Right cardiac atrium (tissue), 5 donors: ENCODE data around the gene WARS2. TPM values are rescaled to one million over a fixed set of nuclear protein-coding genes. Genes with fewer than 3 reads are reported as not detected.

ENCODE experiments used
- ATAC-seq, 2 donors: fragments of 200-7000 bp; cut with Tn5 transposase; one replicate each; pipeline versions ENCODE4 v1.8.0 to v1.9.1; 2020; ENCODE audit warnings: moderate library complexity in 2 of 2, mild to moderate bottlenecking in 1 of 2
- DNase-seq, 3 donors: peaks; one replicate each; pipeline ENCODE4 v3.0.0-alpha.2; 2020
- H3K27ac ChIP-seq: one replicate; pipeline ENCODE4 v1.5.1; 2013; ENCODE audit warnings: mild to moderate bottlenecking, low read length, control low read depth, moderate library complexity
- H3K27me3 ChIP-seq: one replicate; pipeline ENCODE4 v1.6.1; 2013; ENCODE audit not compliant: control insufficient read depth, insufficient read depth
- H3K4me1 ChIP-seq: one replicate; pipeline ENCODE4 v1.6.1; 2013; ENCODE audit warnings: low read length; ENCODE audit not compliant: control insufficient read depth, insufficient read depth
- H3K4me3 ChIP-seq: one replicate; pipeline ENCODE4 v1.5.1; 2013; ENCODE audit warnings: low read length, control low read depth
- H3K9me3 ChIP-seq: one replicate; pipeline ENCODE4 v1.6.1; 2013; ENCODE audit warnings: low read length; ENCODE audit not compliant: control insufficient read depth
- WGBS: extraction: QIAGEN DNeasy Blood & Tissue Kit; methylation state at CpG from one replicate; pipeline ENCODE4 v1.1.7; 2013; 5-methylcytosine and 5-hydroxymethylcytosine counted together
- intact Hi-C, 4 donors: fragments of 100-400 bp; cut with DNase I; formaldehyde crosslinking; loops; one replicate each; pipeline versions ENCODE4 v1.11.0 to v1.14.0; 2022 to 2023
- polyA plus RNA-seq: library from polyadenylated mRNA; stranded (reverse); fragments of 200-250 nt; gene quantifications from one replicate; pipeline ENCODE4 v1.2.3, GENCODE V29; 2013
- total RNA-seq, 4 donors: library from RNA; stranded (reverse); fragmentation: NEBNext Ultra II Directional; extraction: Animal tissue kit (Norgen Biotek cat#: 25700); gene quantifications; one replicate each; pipeline ENCODE4 v1.2.1, GENCODE V29; 2021
- donor health status: healthy with polysubstance abuse.
- donor health status: DM: no; HTN: yes; CAD: no.
- donor health status: DM: no; HTN: no; CAD: no.
- donor health status: DM: no; HTN: yes; CAD: no; lungs with severe emphysema.
- donor health status: DM: yes; HTN: yes; CAD: no.

Gene WARS2
- total and polyA plus RNA-seq, 5 donors, result 5.2 to 12.8 (median 11.0) TPM

GRCh38 chr1:119055568-119055967 lies 84.9 kb downstream of the WARS2 start:
- ATAC-seq (no peak), DNase-seq (no peak)
- no peaks in the 10 kb centered on the region for H3K9me3 ChIP-seq
- H3K4me3 ChIP-seq, result no peak overlapping the region
- no peaks in the 10 kb centered on the region for H3K27me3 ChIP-seq
- peaks cover 2% of the 10 kb centered on the region for H3K4me1 ChIP-seq
- 95% methylated on average over 2 of the region's 2 CpGs for WGBS
- H3K27ac ChIP-seq, result no peak overlapping the region
- intact Hi-C loops, result no loop called here

- no peak for ATAC-seq
- intact Hi-C loops, result no loop called here
- Histone ChIP-seq H3K27me3 (no peaks in the 10 kb centered on the region), H3K4me1 (peaks cover 2% of the 10 kb centered on the region), H3K9me3 (no peaks in the 10 kb centered on the region), H3K4me3 (no peak overlapping the region), H3K27ac (no peak overlapping the region)
- no peak for DNase-seq
- WGBS, result 99% methylated on average over 1 of the region's 1 CpG
These were observed 86.5 kb downstream of the WARS2 start for GRCh38 chr1:119053917-119054316.

GRCh38 chr1:119052267-119052666 lies 88.2 kb downstream of the WARS2 start:
- Histone ChIP-seq H3K9me3 (no peaks in the 10 kb centered on the region), H3K4me1 (peaks cover 2% of the 10 kb centered on the region), H3K27me3 (no peaks in the 10 kb centered on the region), H3K27ac (no peak overlapping the region), H3K4me3 (no peak overlapping the region)
- no peak for ATAC-seq
- intact Hi-C loops, result no loop called here
- no peak for DNase-seq

GRCh38 chr1:119048624-119049404 lies 91.6 kb downstream of the WARS2 start:
- no peak overlapping the region for H3K4me3 ChIP-seq
- DNase-seq (peak in 1 of 3 donors; percentile 40), ATAC-seq (no peak)
- peaks cover 4% of the 10 kb centered on the region for H3K4me1 ChIP-seq
- intact Hi-C loops, result no loop called here
- no peak overlapping the region for H3K27ac ChIP-seq
- no peaks in the 10 kb centered on the region for H3K9me3 ChIP-seq
- H3K27me3 ChIP-seq, result no peaks in the 10 kb centered on the region
- WGBS, result 97% methylated on average over 34 of the region's 34 CpGs

GRCh38 chr1:119046785-119047438 lies 93.5 kb downstream of the WARS2 start:
- Histone ChIP-seq H3K4me1 (peaks cover 1% of the 10 kb centered on the region), H3K9me3 (no peaks in the 10 kb centered on the region), H3K27ac (peak overlapping the region; percentile 67), H3K4me3 (peak overlapping the region; percentile 17), H3K27me3 (no peaks in the 10 kb centered on the region)
- no peak for DNase-seq
- 33% methylated on average over 5 of the region's 5 CpGs for WGBS
- intact Hi-C loops, result no loop called here
- ATAC-seq, result peak; percentile 73 to 77

GRCh38 chr1:119046429-119046784 lies 94.0 kb downstream of the WARS2 start:
- no peak overlapping the region for H3K4me3 ChIP-seq
- peak; percentile 20 to 28 for ATAC-seq
- no peaks in the 10 kb centered on the region for H3K27me3 ChIP-seq
- peaks cover 1% of the 10 kb centered on the region for H3K4me1 ChIP-seq
- intact Hi-C loops, result no loop called here
- H3K27ac ChIP-seq, result peak overlapping the region; percentile 67
- H3K9me3 ChIP-seq, result no peaks in the 10 kb centered on the region
- WGBS, result 55% methylated on average over 7 of the region's 7 CpGs
- peak in 2 of 3 donors; percentile 65 to 81 for DNase-seq

GRCh38 chr1:119045096-119045746 lies 95.2 kb downstream of the WARS2 start:
- no peak overlapping the region for H3K27ac ChIP-seq
- intact Hi-C loops, result no loop called here
- no peak overlapping the region for H3K4me3 ChIP-seq
- DNase-seq (no peak), ATAC-seq (no peak)
- 70% methylated on average over 1 of the region's 1 CpG for WGBS
- H3K4me1 ChIP-seq, result peaks cover 1% of the 10 kb centered on the region
- no peaks in the 10 kb centered on the region for H3K9me3 ChIP-seq
- H3K27me3 ChIP-seq, result no peaks in the 10 kb centered on the region

- Histone ChIP-seq H3K4me1 (peaks cover 1% of the 10 kb centered on the region), H3K27ac (no peak overlapping the region), H3K9me3 (no peaks in the 10 kb centered on the region), H3K4me3 (no peak overlapping the region), H3K27me3 (no peaks in the 10 kb centered on the region)
- peak; percentile 69 to 80 for ATAC-seq
- WGBS, result 54% methylated on average over 2 of the region's 2 CpGs
- intact Hi-C loops, result no loop called here
- peak; percentile 52 to 70 (median 56) for DNase-seq
These were observed 99.5 kb downstream of the WARS2 start for GRCh38 chr1:119040906-119041305.

GRCh38 chr1:119040489-119040888 lies 100.0 kb downstream of the WARS2 start:
- 91% methylated on average over 2 of the region's 2 CpGs for WGBS
- peaks cover 1% of the 10 kb centered on the region for H3K4me1 ChIP-seq
- H3K9me3 ChIP-seq, result no peaks in the 10 kb centered on the region
- no peak overlapping the region for H3K27ac ChIP-seq
- ATAC-seq (no peak), DNase-seq (no peak)
- H3K4me3 ChIP-seq, result no peak overlapping the region
- H3K27me3 ChIP-seq, result no peaks in the 10 kb centered on the region
- intact Hi-C loops, result no loop called here

GRCh38 chr1:119038363-119038762 lies 102.1 kb downstream of the WARS2 start:
- 100% methylated on average over 2 of the region's 2 CpGs for WGBS
- Histone ChIP-seq H3K27me3 (no peaks in the 10 kb centered on the region), H3K4me1 (no peaks in the 10 kb centered on the region), H3K9me3 (no peaks in the 10 kb centered on the region), H3K4me3 (no peak overlapping the region), H3K27ac (no peak overlapping the region)
- ATAC-seq, result no peak
- intact Hi-C loops, result no loop called here
- no peak for DNase-seq

GRCh38 chr1:119034359-119034758 lies 106.1 kb downstream of the WARS2 start:
- Histone ChIP-seq H3K4me1 (no peaks in the 10 kb centered on the region), H3K4me3 (no peak overlapping the region), H3K27me3 (no peaks in the 10 kb centered on the region), H3K27ac (no peak overlapping the region), H3K9me3 (no peaks in the 10 kb centered on the region)
- ATAC-seq (no peak), DNase-seq (no peak)
- intact Hi-C loops, result no loop called here
